Fibroblast of lung (primary cell): ENCODE data around the gene TWIST2.

Experiments
- EZH2 ChIP-seq: IDR thresholded peaks from 2 replicates; pipeline ENCODE4 v1.5.1; 2012; ENCODE audit warnings: low read length, control low read depth, mild to moderate bottlenecking; ENCODE audit errors: missing control alignments
- TF ChIP-seq, protein P1 (sequence below), 2 donors: IDR thresholded peaks in 1 of 2; conservative IDR thresholded peaks in 1 of 2; 1 replicate in 1 of 2; 2 replicates in 1 of 2; pipeline ENCODE4 v1.5.1; 2011 to 2012; ENCODE audit warnings: low read length in 2 of 2, control low read depth in 1 of 2, inconsistent platforms in 1 of 2, low read depth in 1 of 2, mild to moderate bottlenecking in 1 of 2

DNA sequence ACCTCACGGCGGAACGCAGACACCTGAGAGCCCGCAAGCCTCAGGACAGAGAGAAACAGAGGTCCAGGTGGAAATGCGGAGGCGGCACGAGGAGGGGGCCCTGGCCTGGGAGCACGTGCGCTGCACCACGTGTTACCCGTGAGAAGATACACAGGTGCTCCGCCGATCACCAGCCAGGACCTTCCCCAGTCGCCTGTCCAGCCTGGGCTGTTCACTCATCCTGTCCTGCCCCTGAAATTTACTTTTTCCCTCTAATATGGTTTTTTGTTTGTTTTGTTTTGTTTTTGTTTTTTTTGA is 44.3 kb downstream of the TWIST2 start:
- TF ChIP-seq, protein P1, sequence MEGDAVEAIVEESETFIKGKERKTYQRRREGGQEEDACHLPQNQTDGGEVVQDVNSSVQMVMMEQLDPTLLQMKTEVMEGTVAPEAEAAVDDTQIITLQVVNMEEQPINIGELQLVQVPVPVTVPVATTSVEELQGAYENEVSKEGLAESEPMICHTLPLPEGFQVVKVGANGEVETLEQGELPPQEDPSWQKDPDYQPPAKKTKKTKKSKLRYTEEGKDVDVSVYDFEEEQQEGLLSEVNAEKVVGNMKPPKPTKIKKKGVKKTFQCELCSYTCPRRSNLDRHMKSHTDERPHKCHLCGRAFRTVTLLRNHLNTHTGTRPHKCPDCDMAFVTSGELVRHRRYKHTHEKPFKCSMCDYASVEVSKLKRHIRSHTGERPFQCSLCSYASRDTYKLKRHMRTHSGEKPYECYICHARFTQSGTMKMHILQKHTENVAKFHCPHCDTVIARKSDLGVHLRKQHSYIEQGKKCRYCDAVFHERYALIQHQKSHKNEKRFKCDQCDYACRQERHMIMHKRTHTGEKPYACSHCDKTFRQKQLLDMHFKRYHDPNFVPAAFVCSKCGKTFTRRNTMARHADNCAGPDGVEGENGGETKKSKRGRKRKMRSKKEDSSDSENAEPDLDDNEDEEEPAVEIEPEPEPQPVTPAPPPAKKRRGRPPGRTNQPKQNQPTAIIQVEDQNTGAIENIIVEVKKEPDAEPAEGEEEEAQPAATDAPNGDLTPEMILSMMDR (conservative IDR thresholded peaks at IDR 0.05 in 1 of 2, IDR thresholded peaks at IDR 0.05 in 1 of 2; ENCODE audit: low read depth in 1 of 2, low read length in 2 of 2), result no peak
- no peak for TF ChIP-seq EZH2
